DND-41 (cell line): ENCODE results near the gene CIB2.

ENCODE experiments used
- CTCF ChIP-seq: IDR thresholded peaks from 2 replicates; pipeline ENCODE4 v1.5.1; 2012; ENCODE audit warnings: borderline replicate concordance, low read length, moderate library complexity, mild to moderate bottlenecking; ENCODE audit not compliant: poor library complexity, severe bottlenecking; ENCODE audit errors: extremely low read depth
- EZH2 ChIP-seq: IDR thresholded peaks from 3 replicates; pipeline ENCODE4 v1.6.1; 2012; ENCODE audit warnings: borderline replicate concordance, low read depth, mild to moderate bottlenecking, moderate library complexity, low read length, inconsistent platforms; ENCODE audit not compliant: severe bottlenecking

GRCh38 chr15:78167227-78167888, 36.1 kb upstream of the CIB2 start:
- TF ChIP-seq CTCF (no peak), EZH2 (no peak)
